ENCODE results near the gene RAD52.

- no peak for TF ChIP-seq CTCF (IDR thresholded peaks at IDR 0.05)
- TF ChIP-seq BHLHE40 (IDR thresholded peaks at IDR 0.05; ENCODE audit: low read depth, low read length) = no peak
- TF ChIP-seq JUN (IDR thresholded peaks at IDR 0.05) = no peak
- TF ChIP-seq CBX8 (IDR thresholded peaks at IDR 0.05) = no peak
- TF ChIP-seq NPAS2 (CRISPR knock-in tag; IDR thresholded peaks at IDR 0.05; ENCODE audit: borderline replicate concordance) = no peak
- TF ChIP-seq EP300 (IDR thresholded peaks at IDR 0.05) = no peak
- TF ChIP-seq HDAC2 (IDR thresholded peaks at IDR 0.05) = no peak
These were observed 48.0 kb upstream of the RAD52 start for GRCh38 chr12:997505-997904.
